Activated CD4-positive, alpha-beta memory T cell treated with anti-CD3 and anti-CD28 coated beads, Interleukin-2, amount 10 ng/mL, durations not matched to agents 7 days and 5 days (primary cell): ENCODE results near the gene SLC6A13. TPM values are rescaled to one million over a fixed set of nuclear protein-coding genes. Genes with fewer than 3 reads are reported as not detected.
"Not testable (repeated sequence)": the region's sequence is repeated elsewhere in the genome, so short reads cannot be mapped to it uniquely, and the experiment has no call there.

ENCODE experiments used
- CTCF ChIA-PET: fragments of 350-600 bp; sonication (Branson Sonifier 250); formaldehyde crosslinking; loops from one replicate; lab custom pipeline; 2021; ENCODE audit warnings: antibody characterized with exemption, inconsistent platforms; lab: Charles Lee
- POLR2A ChIA-PET: fragments of 350-600 bp; sonication (Branson Sonifier 250); formaldehyde crosslinking; loops from one replicate; lab custom pipeline; 2021; ENCODE audit warnings: antibody characterized with exemption; lab: Charles Lee
- DNase-seq: peaks from one replicate; pipeline ENCODE4 v3.0.0-alpha.2; 2020
- H3K27ac Mint-ChIP-seq: one replicate; pipeline ENCODE4 v1.8.0; 2021; ENCODE audit warnings: mild to moderate bottlenecking, mixed read lengths
- H3K27me3 Mint-ChIP-seq: one replicate; pipeline ENCODE4 v1.8.0; 2021; ENCODE audit warnings: mixed read lengths
- H3K36me3 Mint-ChIP-seq: one replicate; pipeline ENCODE4 v1.8.0; 2021; ENCODE audit warnings: low read depth, mixed read lengths
- H3K4me1 Mint-ChIP-seq: one replicate; pipeline ENCODE4 v1.8.0; 2021; ENCODE audit warnings: mixed read lengths
- H3K4me3 Mint-ChIP-seq: one replicate; pipeline ENCODE4 v1.8.0; 2021; ENCODE audit warnings: mild to moderate bottlenecking, mixed read lengths
- H3K9me3 Mint-ChIP-seq: one replicate; pipeline ENCODE4 v1.8.0; 2021; ENCODE audit warnings: mixed read lengths
- total RNA-seq, 2 experiments: library from RNA; stranded (reverse); gene quantifications; one replicate each; pipeline ENCODE4 v1.2.3, GENCODE V29; 2021

The SLC6A13 gene
- total RNA-seq, 2 experiments from 2014 or later, result not detected

DNA sequence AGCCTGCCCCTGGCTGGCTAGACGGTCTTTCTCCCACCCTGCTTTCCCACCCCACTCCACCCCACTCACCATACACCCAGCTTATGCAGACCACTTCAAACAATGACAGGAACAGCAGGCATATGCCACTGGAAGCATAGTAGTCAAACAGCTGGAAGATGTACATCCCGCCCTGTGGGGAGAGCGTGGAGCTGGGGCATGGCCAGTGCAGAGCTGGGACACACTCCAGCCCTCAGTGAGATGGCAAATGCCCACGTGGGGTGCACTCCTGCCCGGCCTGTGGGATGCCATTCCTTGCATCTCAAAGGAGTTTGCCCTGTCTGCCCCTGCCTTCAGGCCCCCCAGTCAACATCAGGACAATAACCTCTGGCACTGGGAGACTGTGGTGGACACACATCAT is 67.5 kb downstream of the SLC6A13 start:
- no peaks in the 10 kb centered on the region for H3K4me1 Mint-ChIP-seq
- no peak overlapping the region for H3K4me3 Mint-ChIP-seq
- DNase-seq, result no peak
- ChIA-PET POLR2A (no interaction called here), CTCF (no interaction called here)
- no peaks in the 10 kb centered on the region for H3K36me3 Mint-ChIP-seq
- no peak overlapping the region for H3K27ac Mint-ChIP-seq
- H3K27me3 Mint-ChIP-seq, result peaks cover 1% of the 10 kb centered on the region
- no peaks in the 10 kb centered on the region for H3K9me3 Mint-ChIP-seq

- no peaks in the 10 kb centered on the region for H3K9me3 Mint-ChIP-seq
- peaks cover 3% of the 10 kb centered on the region for H3K27me3 Mint-ChIP-seq
- no peak overlapping the region for H3K27ac Mint-ChIP-seq
- CTCF ChIA-PET, result no interaction called here
- POLR2A ChIA-PET, result no interaction called here
- no peak overlapping the region for H3K4me3 Mint-ChIP-seq
- no peak for DNase-seq
- no peaks in the 10 kb centered on the region for H3K4me1 Mint-ChIP-seq
- H3K36me3 Mint-ChIP-seq, result no peaks in the 10 kb centered on the region
Observed at GRCh38 chr12:194276-194675, 68.4 kb downstream of the SLC6A13 start.

DNA sequence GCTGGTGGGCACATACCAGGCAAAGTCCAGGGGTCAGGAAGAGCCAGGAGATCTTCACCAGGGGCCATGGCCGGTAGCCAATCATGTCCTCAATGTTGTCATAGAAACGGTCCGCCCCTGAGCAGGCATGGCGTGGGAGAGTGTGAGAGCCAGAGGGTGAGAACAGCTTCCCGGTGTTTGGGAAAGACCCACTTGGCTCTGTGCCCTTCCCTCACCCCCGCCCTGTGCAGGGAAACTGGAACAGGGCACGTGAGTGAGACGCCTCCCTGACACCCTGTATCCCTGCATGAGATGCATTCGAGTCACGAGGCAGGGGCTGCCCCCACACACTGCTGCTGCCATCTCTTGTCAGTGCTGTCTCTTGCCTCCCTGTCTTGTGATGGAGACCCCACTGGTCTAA is 69.4 kb downstream of the SLC6A13 start:
- POLR2A ChIA-PET, result no interaction called here

DNA sequence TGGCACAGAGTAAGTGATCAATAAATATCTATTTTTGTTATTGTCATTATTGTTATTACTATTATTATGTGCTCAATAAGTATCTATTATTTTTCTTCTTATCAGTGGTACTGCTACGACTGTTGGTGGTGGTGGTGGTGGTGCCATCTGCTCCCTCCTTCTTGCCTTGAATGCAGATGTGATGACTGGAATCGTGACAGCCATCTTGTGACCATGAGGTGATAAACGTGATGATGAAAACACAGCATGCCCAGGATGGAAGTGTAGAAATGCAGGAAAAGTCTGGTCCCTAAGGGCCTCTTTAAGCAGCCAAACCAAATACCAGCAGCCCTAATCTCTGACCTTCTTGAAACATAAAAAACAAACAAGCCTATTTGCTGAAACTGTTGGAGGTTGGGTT is 71.1 kb downstream of the SLC6A13 start:
- Mint-ChIP-seq H3K4me1 (peaks cover 3% of the 10 kb centered on the region), H3K36me3 (no peaks in the 10 kb centered on the region), H3K27ac (no peak overlapping the region), H3K9me3 (no peaks in the 10 kb centered on the region), H3K4me3 (no peak overlapping the region), H3K27me3 (peaks cover 5% of the 10 kb centered on the region)
- CTCF ChIA-PET, result no interaction called here
- POLR2A ChIA-PET, result no interaction called here
- DNase-seq, result no peak

More for the DNA sequence above, 69.4 kb downstream of the SLC6A13 start:
- Mint-ChIP-seq H3K27ac (no peak overlapping the region), H3K36me3 (no peaks in the 10 kb centered on the region), H3K27me3 (peaks cover 5% of the 10 kb centered on the region), H3K4me1 (peaks cover 3% of the 10 kb centered on the region), H3K9me3 (no peaks in the 10 kb centered on the region), H3K4me3 (no peak overlapping the region)
- CTCF ChIA-PET, result no interaction called here
- DNase-seq, result no peak

DNA sequence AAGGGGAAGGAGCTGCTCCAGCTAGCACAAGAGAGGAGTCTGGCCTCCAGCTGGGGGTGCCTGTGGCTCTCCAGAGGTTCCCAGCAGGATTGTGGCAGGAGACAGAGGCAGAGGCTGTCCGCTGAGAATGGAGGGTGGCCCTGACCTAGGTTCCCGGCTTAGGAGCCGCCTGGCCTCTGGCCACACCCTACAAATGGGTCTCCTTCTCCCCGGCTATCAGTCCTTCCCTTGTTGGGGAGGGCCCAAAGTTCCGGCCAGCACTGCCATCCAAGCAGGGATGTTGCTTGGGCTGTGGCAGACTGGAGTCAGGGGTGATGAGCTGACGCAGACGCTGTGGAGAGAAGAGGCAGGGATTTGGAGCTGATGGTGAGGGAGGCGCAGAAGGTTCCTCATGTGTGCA is 71.8 kb downstream of the SLC6A13 start:
- Mint-ChIP-seq H3K27ac (no peak overlapping the region), H3K36me3 (no peaks in the 10 kb centered on the region), H3K4me1 (peaks cover 3% of the 10 kb centered on the region), H3K27me3 (peaks cover 5% of the 10 kb centered on the region), H3K9me3 (no peaks in the 10 kb centered on the region), H3K4me3 (no peak overlapping the region)
- ChIA-PET POLR2A (no interaction called here), CTCF (no interaction called here)
- no peak for DNase-seq

GRCh38 chr12:189622-189962 is 73.0 kb downstream of the SLC6A13 start:
- CTCF ChIA-PET, result interaction anchor here (1.0 to 1.3 kb wide), 2 partner anchors 45 to 59 kb away, joined by 3 read pairs; no protein-coding TSS in a partner anchor
- Mint-ChIP-seq H3K9me3 (no peaks in the 10 kb centered on the region), H3K27me3 (peaks cover 8% of the 10 kb centered on the region), H3K36me3 (no peaks in the 10 kb centered on the region), H3K27ac (no peak overlapping the region), H3K4me3 (no peak overlapping the region), H3K4me1 (peaks cover 3% of the 10 kb centered on the region)
- POLR2A ChIA-PET, result no interaction called here
- no peak for DNase-seq

DNA sequence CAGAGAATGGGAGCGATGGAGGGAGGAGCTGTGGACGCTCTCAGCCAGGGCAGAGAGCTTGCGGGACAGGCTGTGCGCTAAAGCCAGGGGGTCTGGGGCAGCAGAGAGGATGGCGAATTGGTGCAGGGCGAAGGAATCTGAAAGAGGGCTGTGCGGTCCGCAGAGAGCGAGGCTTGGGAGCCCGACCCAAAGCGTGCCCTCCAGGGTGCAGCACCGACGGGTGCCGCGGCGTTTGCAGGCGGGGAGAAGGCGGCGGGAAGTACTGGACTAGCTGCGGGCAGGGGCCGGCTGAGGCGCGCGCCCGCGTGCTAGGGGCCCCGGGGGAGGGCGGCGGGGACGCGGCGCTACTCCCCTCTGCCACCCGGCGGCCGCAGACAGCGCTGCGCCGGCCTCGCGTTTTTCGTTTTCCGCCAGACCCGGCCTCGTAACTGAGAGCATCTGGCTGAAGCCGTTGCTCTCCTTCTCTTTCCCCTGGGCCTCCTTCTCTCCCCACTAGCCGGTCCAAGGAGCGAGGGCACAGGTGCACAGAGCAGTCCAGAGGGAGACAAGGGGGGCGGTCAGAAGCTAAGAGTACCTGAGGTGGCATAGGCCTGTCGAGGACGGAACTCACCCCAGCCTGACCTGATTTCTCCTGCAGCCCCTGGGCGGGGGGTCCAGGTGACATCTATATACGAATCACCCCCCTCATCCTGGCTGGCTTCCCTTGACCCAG is 73.6 kb downstream of the SLC6A13 start:
- H3K4me1 Mint-ChIP-seq, result peaks cover 3% of the 10 kb centered on the region
- H3K27me3 Mint-ChIP-seq, result peaks cover 8% of the 10 kb centered on the region
- H3K9me3 Mint-ChIP-seq, result no peaks in the 10 kb centered on the region
- ChIA-PET CTCF (interaction anchor here (1.0 to 1.3 kb wide), 2 partner anchors 44 to 60 kb away, joined by 3 read pairs; no protein-coding TSS in a partner anchor), POLR2A (no interaction called here)
- no peak overlapping the region for H3K27ac Mint-ChIP-seq
- DNase-seq, result peak; percentile 42
- no peaks in the 10 kb centered on the region for H3K36me3 Mint-ChIP-seq
- H3K4me3 Mint-ChIP-seq, result peak overlapping the region; percentile 62

DNA sequence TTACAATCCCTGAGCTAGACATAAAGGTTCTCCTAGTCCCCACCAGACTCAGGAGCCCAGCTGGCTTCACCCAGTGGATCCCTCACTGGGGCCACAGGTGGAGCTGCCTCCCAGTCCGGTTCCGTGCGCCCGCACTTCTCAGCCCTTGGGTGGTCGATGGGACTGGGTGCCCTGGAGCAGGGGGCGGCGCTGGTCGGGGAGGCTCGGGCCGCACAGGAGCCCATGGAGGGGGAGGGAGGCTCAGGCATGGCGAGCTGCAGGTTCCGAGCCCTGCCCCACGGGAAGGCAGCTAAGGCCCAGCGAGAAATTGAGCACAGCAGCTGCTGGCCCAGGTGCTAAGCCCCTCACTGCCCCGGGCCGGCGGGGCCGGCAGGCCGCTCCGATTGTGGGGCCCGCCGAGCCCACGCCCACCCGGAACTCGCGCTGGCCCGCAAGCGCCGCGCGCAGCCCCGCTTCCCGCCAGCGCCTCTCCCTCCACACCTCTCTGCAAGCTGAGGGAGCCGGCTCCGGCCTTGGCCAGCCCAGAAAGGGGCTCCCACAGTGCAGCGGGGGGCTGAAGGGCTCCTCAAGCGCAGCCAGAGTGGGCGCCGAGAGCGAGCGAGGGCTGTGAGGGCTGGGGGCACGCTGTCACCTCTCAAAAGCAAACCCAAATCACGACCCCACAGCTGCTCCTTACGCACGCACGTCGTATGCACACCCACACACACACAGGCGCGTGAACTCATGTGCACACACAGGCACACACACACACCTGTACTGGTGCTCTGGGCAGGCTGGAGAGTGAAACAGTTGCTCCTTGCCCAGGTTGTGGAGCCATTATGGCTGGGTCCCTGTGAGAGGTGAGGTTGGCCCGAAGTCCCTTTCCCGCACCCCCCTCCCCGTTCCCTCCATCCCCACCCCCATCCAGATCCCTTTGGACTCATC is 74.4 kb downstream of the SLC6A13 start:
- H3K9me3 Mint-ChIP-seq, POLR2A ChIA-PET, CTCF ChIA-PET, H3K4me1 Mint-ChIP-seq, DNase-seq, H3K36me3 Mint-ChIP-seq, H3K27ac Mint-ChIP-seq: not testable (repeated sequence)
- Mint-ChIP-seq H3K4me3 (peak overlapping the region; percentile 62), H3K27me3 (peaks cover 11% of the 10 kb centered on the region)

- no peaks in the 10 kb centered on the region for H3K9me3 Mint-ChIP-seq
- no peak for DNase-seq
- H3K27ac Mint-ChIP-seq, result no peak overlapping the region
- CTCF ChIA-PET, result no interaction called here
- POLR2A ChIA-PET, result no interaction called here
- H3K27me3 Mint-ChIP-seq, result peaks cover 14% of the 10 kb centered on the region
- H3K36me3 Mint-ChIP-seq, result no peaks in the 10 kb centered on the region
- H3K4me3 Mint-ChIP-seq, result no peak overlapping the region
- H3K4me1 Mint-ChIP-seq, result peaks cover 3% of the 10 kb centered on the region
Observed at GRCh38 chr12:186006-186625, 76.5 kb downstream of the SLC6A13 start.

DNA sequence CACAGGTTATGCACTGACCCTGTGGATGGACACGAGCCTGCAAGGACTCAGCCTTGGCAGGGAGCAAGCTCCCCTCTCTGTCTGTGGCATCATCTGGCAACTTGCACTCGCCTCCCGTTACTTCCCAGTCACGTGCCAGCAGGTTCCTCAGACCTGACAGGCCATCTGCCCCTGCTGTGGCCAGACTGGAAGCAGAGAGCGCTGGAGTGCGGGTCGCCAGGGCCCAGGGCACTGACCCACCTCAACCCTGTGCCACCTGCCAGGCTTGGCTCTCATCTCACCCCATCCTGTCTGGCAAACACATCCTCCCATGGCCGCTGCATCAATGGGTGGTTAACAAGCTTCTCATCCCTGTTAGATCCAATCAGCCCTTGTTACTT is 77.1 kb downstream of the SLC6A13 start:
- Mint-ChIP-seq H3K9me3 (no peaks in the 10 kb centered on the region), H3K27me3 (peaks cover 14% of the 10 kb centered on the region), H3K27ac (no peak overlapping the region), H3K4me3 (no peak overlapping the region), H3K4me1 (peaks cover 5% of the 10 kb centered on the region), H3K36me3 (no peaks in the 10 kb centered on the region)
- ChIA-PET POLR2A (no interaction called here), CTCF (no interaction called here)
- DNase-seq, result no peak

DNA sequence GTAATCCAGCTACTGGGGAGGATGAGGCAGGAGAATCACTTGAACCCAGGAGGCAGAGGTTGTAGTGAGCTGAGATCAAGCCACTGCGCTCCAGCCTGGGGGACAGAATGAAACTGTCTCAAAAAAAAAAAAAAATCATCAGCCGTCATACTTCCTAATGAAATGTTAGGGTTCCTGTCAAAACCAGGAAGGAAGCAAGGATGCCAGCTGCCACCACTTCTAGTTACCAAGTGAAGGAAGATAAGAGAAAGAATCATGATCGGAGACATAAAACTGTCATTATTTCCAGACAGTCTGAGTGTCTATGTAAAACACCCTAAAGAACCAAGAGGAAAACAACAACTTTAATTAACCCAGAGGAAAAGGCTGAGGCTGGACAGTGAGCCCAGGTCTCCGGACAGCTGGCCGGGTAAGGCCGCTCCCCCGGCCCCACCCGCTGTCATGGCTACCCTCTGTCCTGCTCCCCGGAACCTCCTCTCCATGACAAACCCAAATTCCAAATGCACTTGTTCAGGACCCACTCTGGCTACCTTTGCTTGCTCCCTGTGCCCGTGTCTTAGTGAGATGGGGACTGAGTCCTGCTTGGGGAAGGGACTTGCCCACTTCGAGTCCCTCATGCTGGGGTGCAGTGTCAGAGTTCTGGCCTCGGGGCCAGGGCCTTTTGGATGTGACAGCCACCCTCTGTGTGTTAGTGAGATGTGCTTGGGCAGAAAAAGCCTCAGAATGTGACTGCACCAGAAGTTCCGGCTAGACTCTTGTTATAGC is 77.6 kb downstream of the SLC6A13 start:
- H3K27me3 Mint-ChIP-seq, result peaks cover 11% of the 10 kb centered on the region
- H3K4me1 Mint-ChIP-seq, result peaks cover 11% of the 10 kb centered on the region
- POLR2A ChIA-PET, result no interaction called here
- no peak for DNase-seq
- no peak overlapping the region for H3K4me3 Mint-ChIP-seq
- H3K36me3 Mint-ChIP-seq, result no peaks in the 10 kb centered on the region
- no peaks in the 10 kb centered on the region for H3K9me3 Mint-ChIP-seq
- CTCF ChIA-PET, result no interaction called here
- no peak overlapping the region for H3K27ac Mint-ChIP-seq

DNA sequence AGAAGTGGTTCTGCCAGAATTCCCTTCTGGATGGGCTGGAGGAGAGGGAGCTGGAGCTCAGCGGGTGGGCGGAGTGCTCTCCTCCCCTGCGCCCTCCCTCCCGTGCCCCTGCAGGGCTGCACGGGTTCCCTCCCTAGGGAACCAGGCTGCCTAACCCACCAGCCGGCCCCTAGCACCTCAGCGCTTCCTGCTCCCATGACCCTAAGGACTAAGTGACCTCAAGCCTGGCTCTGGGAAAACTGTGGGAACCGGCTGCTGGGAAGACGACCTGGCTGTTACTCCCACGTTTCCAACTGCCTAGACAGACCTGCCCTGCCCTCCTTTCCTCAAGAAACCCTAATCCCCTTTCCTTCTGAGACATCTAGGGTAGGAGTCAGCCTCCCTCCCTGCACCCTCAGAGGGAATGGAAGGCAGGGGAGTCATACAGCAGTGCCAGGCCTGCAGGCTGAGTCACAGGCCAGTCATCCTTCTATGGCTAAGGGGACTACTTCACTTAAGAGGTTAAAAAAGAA is 80.2 kb downstream of the SLC6A13 start:
- Mint-ChIP-seq H3K9me3 (no peaks in the 10 kb centered on the region), H3K4me1 (peaks cover 10% of the 10 kb centered on the region), H3K27me3 (peaks cover 8% of the 10 kb centered on the region), H3K27ac (no peak overlapping the region), H3K4me3 (no peak overlapping the region), H3K36me3 (no peaks in the 10 kb centered on the region)
- DNase-seq, result no peak
- CTCF ChIA-PET, result no interaction called here
- POLR2A ChIA-PET, result no interaction called here
